Neuronal stem cell (in vitro differentiated cells): ENCODE results near the gene DMD.

Experiments used
- DNase-seq: peaks from one replicate; pipeline ENCODE4 v3.0.0-alpha.2; 2013; ENCODE audit warnings: low spot score
- H2AFZ ChIP-seq: one replicate; pipeline ENCODE4 v1.6.1; 2013; ENCODE audit warnings: mild to moderate bottlenecking, low read length, inconsistent platforms
- H2AK5ac ChIP-seq: 2 replicates; pipeline ENCODE4 v1.6.1; 2013; ENCODE audit warnings: low read depth, mild to moderate bottlenecking, inconsistent platforms, low read length, moderate library complexity, mixed read lengths
- H2BK120ac ChIP-seq: 2 replicates; pipeline ENCODE4 v1.6.1; 2013; ENCODE audit warnings: low read depth, mild to moderate bottlenecking, inconsistent platforms, low read length, moderate library complexity, mixed read lengths
- H2BK12ac ChIP-seq: one replicate; pipeline ENCODE4 v1.6.1; 2013; ENCODE audit warnings: low read length, inconsistent platforms
- H2BK15ac ChIP-seq: 2 replicates; pipeline ENCODE4 v1.6.1; 2013; ENCODE audit warnings: mild to moderate bottlenecking, low read length, inconsistent platforms, mixed read lengths
- H2BK5ac ChIP-seq: one replicate; pipeline ENCODE4 v1.6.1; 2013; ENCODE audit warnings: inconsistent platforms, mild to moderate bottlenecking, low read length, moderate library complexity
- H3K14ac ChIP-seq: one replicate; pipeline ENCODE4 v1.6.1; 2013; ENCODE audit warnings: low read length, inconsistent platforms
- H3K18ac ChIP-seq: 2 replicates; pipeline ENCODE4 v1.6.1; 2013; ENCODE audit warnings: low read length, inconsistent platforms
- H3K23ac ChIP-seq: 2 replicates; pipeline ENCODE4 v1.6.1; 2013; ENCODE audit warnings: low read depth, mild to moderate bottlenecking, mixed read lengths, low read length, inconsistent platforms; ENCODE audit not compliant: poor library complexity
- H3K27ac ChIP-seq: replicated peaks from 3 replicates; pipeline ENCODE4 v1.5.1; 2013; ENCODE audit warnings: low read length, inconsistent platforms
- H3K27me3 ChIP-seq, 3 experiments: 2 replicates each; pipeline ENCODE4 v1.6.1; 2013; ENCODE audit warnings: low read length in 3 of 3, mild to moderate bottlenecking in 2 of 3, inconsistent platforms in 1 of 3, low read depth in 1 of 3, mixed read lengths in 1 of 3, moderate library complexity in 1 of 3; ENCODE audit not compliant: control insufficient read depth in 3 of 3, insufficient read depth in 3 of 3
- H3K36me3 ChIP-seq, 2 donors: replicated peaks in 1 of 2; 2 replicates each; pipeline ENCODE4 v1.6.1; 2013; ENCODE audit warnings: low read length in 2 of 2; ENCODE audit not compliant: control insufficient read depth in 2 of 2, insufficient read depth in 2 of 2
- H3K4ac ChIP-seq: 2 replicates; pipeline ENCODE4 v1.6.1; 2013; ENCODE audit warnings: inconsistent platforms, mild to moderate bottlenecking, low read length, moderate library complexity
- H3K4me1 ChIP-seq, 2 donors: 1 replicate in 1 of 2; 2 replicates in 1 of 2; pipeline ENCODE4 v1.6.1; 2013; ENCODE audit warnings: low read length in 2 of 2, low read depth in 1 of 2; ENCODE audit not compliant: control insufficient read depth in 2 of 2, insufficient read depth in 1 of 2
- H3K4me2 ChIP-seq: one replicate; pipeline ENCODE4 v1.6.1; 2013; ENCODE audit warnings: mild to moderate bottlenecking, low read length, inconsistent platforms; ENCODE audit not compliant: insufficient read depth, poor library complexity, severe bottlenecking
- H3K4me3 ChIP-seq, 2 donors: 2 replicates each; pipeline ENCODE4 v1.5.1; 2013; ENCODE audit warnings: low read length in 2 of 2, mild to moderate bottlenecking in 2 of 2, inconsistent platforms in 1 of 2, moderate library complexity in 1 of 2
- H3K79me1 ChIP-seq: one replicate; pipeline ENCODE4 v1.6.1; 2013; ENCODE audit warnings: low read depth, mild to moderate bottlenecking, inconsistent platforms, low read length, moderate library complexity
- H3K9ac ChIP-seq: one replicate; pipeline ENCODE4 v1.6.1; 2013; ENCODE audit warnings: mild to moderate bottlenecking, low read depth, low read length, inconsistent platforms; ENCODE audit not compliant: poor library complexity
- H3K9me3 ChIP-seq, 2 donors: replicated peaks in 1 of 2; 2 replicates each; pipeline versions ENCODE3 to v1.6.1; 2013; ENCODE audit warnings: low read length in 2 of 2, mild to moderate bottlenecking in 2 of 2, inconsistent platforms in 1 of 2, low read depth in 1 of 2, mixed read lengths in 1 of 2, moderate library complexity in 1 of 2; ENCODE audit not compliant: control insufficient read depth in 2 of 2, insufficient read depth in 1 of 2
- H4K8ac ChIP-seq: one replicate; pipeline ENCODE4 v1.6.1; 2013; ENCODE audit warnings: low read depth, mild to moderate bottlenecking, inconsistent platforms, low read length, moderate library complexity
- H4K91ac ChIP-seq: one replicate; pipeline ENCODE4 v1.6.1; 2013; ENCODE audit warnings: low read length, low read depth, mild to moderate bottlenecking, inconsistent platforms; ENCODE audit not compliant: poor library complexity
- WGBS, 2 donors: extraction: QIAGEN DNeasy Blood & Tissue Kit; methylation state at CpG; one replicate each; pipeline ENCODE4 v1.1.7; 2013; ENCODE audit warnings: missing lambda C conversion rate in 2 of 2, mixed read lengths in 1 of 2; ENCODE audit not compliant: insufficient read length in 2 of 2, insufficient replicate concordance in 1 of 2; ENCODE audit errors: extremely low coverage in 2 of 2; 5-methylcytosine and 5-hydroxymethylcytosine counted together

DMD gene

GRCh38 chrX:31547816-31548215 lies 1663.5 kb downstream of the DMD start:
- Histone ChIP-seq H2BK15ac (no peak overlapping the region), H3K23ac (no peak overlapping the region), H4K91ac (no peak overlapping the region), H4K8ac (no peak overlapping the region), H3K4ac (no peak overlapping the region), H3K27ac (no peak overlapping the region), H3K18ac (no peak overlapping the region), H3K4me1 (no peaks in the 10 kb centered on the region), H3K4me3 (no peak overlapping the region), H3K9me3 (no peaks in the 10 kb centered on the region), H3K27me3 (no peaks in the 10 kb centered on the region), H2AK5ac (no peak overlapping the region), H2AFZ (no peak overlapping the region), H3K79me1 (no peaks in the 10 kb centered on the region), H2BK120ac (no peak overlapping the region), H2BK5ac (no peak overlapping the region), H3K9ac (no peak overlapping the region), H3K14ac (no peak overlapping the region), H3K36me3 (no peaks in the 10 kb centered on the region), H3K4me2 (no peak overlapping the region), H2BK12ac (no peak overlapping the region)
- DNase-seq: no peak
- WGBS, 2 donors: no CpG with 5 or more reads among the region's 3 CpGs

- no peak overlapping the region for H2BK5ac ChIP-seq
- H2AFZ ChIP-seq: no peak overlapping the region
- H3K14ac ChIP-seq: no peak overlapping the region
- no peak overlapping the region for H4K8ac ChIP-seq
- no peaks in the 10 kb centered on the region for H3K9me3 ChIP-seq
- H3K4me1 ChIP-seq: no peaks in the 10 kb centered on the region
- no peak overlapping the region for H3K9ac ChIP-seq
- no peak overlapping the region for H3K4ac ChIP-seq
- no peak for DNase-seq
- H2AK5ac ChIP-seq: no peak overlapping the region
- no peak overlapping the region for H2BK120ac ChIP-seq
- no peak overlapping the region for H2BK12ac ChIP-seq
- H4K91ac ChIP-seq: no peak overlapping the region
- no CpG with 5 or more reads among the region's 3 CpGs for WGBS, 2 donors
- H3K27me3 ChIP-seq: no peaks in the 10 kb centered on the region
- no peak overlapping the region for H3K4me3 ChIP-seq
- H3K79me1 ChIP-seq: no peaks in the 10 kb centered on the region
- no peak overlapping the region for H2BK15ac ChIP-seq
- no peak overlapping the region for H3K27ac ChIP-seq
- no peak overlapping the region for H3K4me2 ChIP-seq
- H3K18ac ChIP-seq: no peak overlapping the region
- no peak overlapping the region for H3K23ac ChIP-seq
- H3K36me3 ChIP-seq: no peaks in the 10 kb centered on the region
These were observed 1663.9 kb downstream of the DMD start for GRCh38 chrX:31547416-31547815.

GRCh38 chrX:31546126-31546525 lies 1665.2 kb downstream of the DMD start:
- Histone ChIP-seq H2AFZ (no peak overlapping the region), H2AK5ac (no peak overlapping the region), H3K23ac (no peak overlapping the region), H3K4ac (no peak overlapping the region), H3K79me1 (no peaks in the 10 kb centered on the region), H4K8ac (no peak overlapping the region), H3K4me2 (no peak overlapping the region), H2BK5ac (no peak overlapping the region), H2BK15ac (no peak overlapping the region), H3K36me3 (no peaks in the 10 kb centered on the region), H2BK120ac (no peak overlapping the region), H3K27me3 (no peaks in the 10 kb centered on the region), H4K91ac (no peak overlapping the region), H3K4me3 (no peak overlapping the region), H3K9ac (no peak overlapping the region), H3K14ac (no peak overlapping the region), H2BK12ac (no peak overlapping the region), H3K9me3 (no peaks in the 10 kb centered on the region), H3K18ac (no peak overlapping the region), H3K4me1 (no peaks in the 10 kb centered on the region), H3K27ac (no peak overlapping the region)
- no peak for DNase-seq
- no CpG with 5 or more reads among the region's 3 CpGs for WGBS, 2 donors

- DNase-seq: no peak
- no CpG with 5 or more reads among the region's 5 CpGs for WGBS, 2 donors
- Histone ChIP-seq H2BK5ac (no peak overlapping the region), H3K4me2 (no peak overlapping the region), H3K9me3 (no peaks in the 10 kb centered on the region), H3K9ac (no peak overlapping the region), H2AFZ (no peak overlapping the region), H3K23ac (no peak overlapping the region), H2BK120ac (no peak overlapping the region), H3K27me3 (no peaks in the 10 kb centered on the region), H3K18ac (no peak overlapping the region), H3K36me3 (no peaks in the 10 kb centered on the region), H3K27ac (no peak overlapping the region), H3K79me1 (no peaks in the 10 kb centered on the region), H2BK15ac (no peak overlapping the region), H3K4me3 (no peak overlapping the region), H4K8ac (no peak overlapping the region), H4K91ac (no peak overlapping the region), H2AK5ac (no peak overlapping the region), H3K4ac (no peak overlapping the region), H3K4me1 (no peaks in the 10 kb centered on the region), H3K14ac (no peak overlapping the region), H2BK12ac (no peak overlapping the region)
These were observed 1665.6 kb downstream of the DMD start for GRCh38 chrX:31545726-31546125.
